Measurements from ENCODE around the gene CANT1.

GRCh38 chr17:79001190-79002020 lies 8.2 kb downstream of the CANT1 start:
- TF ChIP-seq CTCF (IDR thresholded peaks at IDR 0.05) = no peak
- no peak for TF ChIP-seq EP300 (IDR thresholded peaks at IDR 0.05)

All from ovary (tissue), 3 donors.